GM21717 (cell line): ENCODE data around the gene MTMR1.
A peak's percentile ranks its signal among the peaks of the same experiment; 100 is the strongest.

Experiments
- ATAC-seq: cut with Tn5 transposase; IDR thresholded peaks from one replicate; pipeline ENCODE4 v1.9.1; 2021; ENCODE audit warnings: mild to moderate bottlenecking, moderate library complexity; ENCODE audit not compliant: unreplicated experiment

MTMR1 gene

GRCh38 chrX:150692831-150693724 lies at the start of gene MTMR1:
Gene MTMR1 (plus strand): TSS chrX:150693396. CDS start chrX:150693531, 135 bp downstream.
- ATAC-seq: peak; percentile 41

- ATAC-seq: no peak
Measured at GRCh38 chrX:150643958-150644357, 49.2 kb upstream of the MTMR1 start.

- no peak for ATAC-seq
Measured at GRCh38 chrX:150644422-150644821, 48.8 kb upstream of the MTMR1 start.

GRCh38 chrX:150647331-150647730 lies 45.9 kb upstream of the MTMR1 start:
- ATAC-seq: no peak

DNA sequence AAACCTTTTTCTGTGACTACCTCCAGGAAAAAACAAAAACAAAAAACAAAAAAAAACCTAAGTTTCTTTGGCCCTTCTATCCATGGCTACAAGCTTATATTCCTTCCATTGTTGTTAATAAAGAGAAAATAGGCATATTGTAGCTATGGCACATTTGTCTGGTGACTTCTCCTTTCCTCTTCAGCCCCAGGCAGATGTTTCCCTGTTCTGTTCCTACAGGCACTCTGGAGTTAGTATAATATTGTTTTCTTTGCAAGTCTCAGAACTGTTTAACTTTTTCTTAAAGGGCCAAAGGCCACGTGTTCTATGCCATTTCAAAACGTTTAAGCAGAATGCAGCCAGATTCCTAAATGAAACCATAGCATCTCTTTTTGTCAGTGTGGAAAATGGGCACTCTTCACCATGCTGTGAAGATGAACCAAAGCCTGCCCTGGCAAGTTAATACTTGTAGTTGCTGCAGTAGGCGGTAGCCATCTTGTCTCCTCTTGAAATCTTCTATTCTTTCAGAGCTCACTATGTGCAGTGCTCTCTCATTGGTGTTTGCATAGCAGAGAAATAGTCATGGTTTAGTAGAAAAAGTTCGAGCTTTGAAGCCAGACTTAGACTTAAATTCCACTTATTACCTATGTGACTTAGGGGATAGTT lies 44.8 kb upstream of the MTMR1 start:
- no peak for ATAC-seq

GRCh38 chrX:150649096-150649870 lies 43.9 kb upstream of the MTMR1 start:
- ATAC-seq: no peak

DNA sequence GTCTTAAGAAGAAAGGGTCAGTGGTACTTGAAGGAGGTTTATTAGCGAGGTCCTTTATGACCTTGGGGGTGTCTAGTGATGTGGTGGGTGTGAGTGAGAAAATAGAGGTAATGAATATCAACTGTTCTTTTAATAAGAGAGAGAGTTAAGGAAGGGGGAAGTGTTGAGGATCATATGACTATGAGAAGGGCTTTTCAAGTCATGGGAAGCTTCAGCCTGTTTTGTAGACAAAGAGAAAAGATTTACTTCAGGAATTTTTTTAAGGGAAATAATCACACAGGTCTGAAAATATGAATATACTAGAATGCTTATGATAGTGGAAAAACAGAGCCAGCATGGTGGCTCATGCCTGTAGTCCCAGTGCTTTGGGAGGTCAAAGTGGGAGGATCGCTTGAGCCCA lies 41.3 kb upstream of the MTMR1 start:
- no peak for ATAC-seq

GRCh38 chrX:150655788-150656187 lies 37.4 kb upstream of the MTMR1 start:
- no peak for ATAC-seq

DNA sequence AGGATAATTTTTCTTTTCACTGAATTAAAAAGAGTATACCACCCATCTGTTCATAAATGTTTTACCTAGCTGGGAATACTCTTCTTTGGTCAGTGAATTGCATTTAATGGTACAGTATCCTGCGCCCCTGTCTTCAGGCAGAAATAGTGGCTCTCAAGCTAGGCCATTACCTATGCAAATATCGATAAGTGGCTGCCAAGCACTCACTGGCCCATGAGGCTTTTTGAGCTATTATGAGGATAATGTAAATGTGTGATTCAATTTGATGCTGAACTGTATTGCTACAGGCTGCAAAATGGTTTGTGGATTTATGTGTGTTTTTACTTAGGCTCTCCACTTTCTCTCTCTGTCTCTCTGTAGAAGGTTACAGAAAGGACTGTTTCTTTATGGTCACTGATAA lies 30.1 kb upstream of the MTMR1 start:
- ATAC-seq: no peak

DNA sequence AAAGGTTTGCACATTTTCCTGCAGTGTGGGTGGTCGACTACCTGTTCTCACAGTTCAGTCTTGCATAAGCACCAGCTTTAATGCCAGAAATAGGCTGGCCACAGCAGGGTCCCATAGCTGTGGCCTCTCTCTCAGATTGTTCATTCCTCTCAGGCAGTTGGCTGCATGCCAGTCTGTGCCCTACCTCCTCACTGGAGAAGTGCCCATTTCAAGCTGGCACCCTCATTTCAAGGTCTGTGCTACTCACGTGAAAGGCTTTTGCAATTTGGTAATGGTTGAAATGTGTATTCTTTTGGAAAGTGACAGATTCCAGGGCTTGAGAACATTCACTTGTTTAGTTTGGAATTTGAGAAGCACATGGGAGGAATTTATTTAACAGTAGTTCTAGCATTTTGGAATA lies 28.9 kb upstream of the MTMR1 start:
- ATAC-seq: no peak

- ATAC-seq: no peak
Measured at GRCh38 chrX:150676221-150676620, 17.0 kb upstream of the MTMR1 start.

GRCh38 chrX:150680974-150681373 lies 12.2 kb upstream of the MTMR1 start:
- no peak for ATAC-seq

DNA sequence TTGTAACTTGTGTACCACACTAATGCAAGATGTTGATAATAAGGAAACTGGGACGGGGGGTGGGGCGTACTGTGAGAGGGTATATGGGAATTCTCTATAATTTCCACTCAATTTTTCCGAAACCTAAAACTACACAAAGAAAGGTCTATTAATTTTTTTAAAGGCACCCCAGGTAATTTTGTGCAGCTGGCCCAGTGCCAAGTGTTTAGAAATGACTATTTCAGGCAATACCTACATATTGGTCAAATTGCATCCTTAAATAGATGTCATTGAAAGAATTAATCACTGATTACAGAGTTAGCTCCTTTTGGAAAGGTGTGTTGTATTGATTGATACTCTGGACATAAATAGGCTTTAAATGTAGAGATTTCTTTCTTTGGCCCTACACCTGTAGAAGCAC lies 10.1 kb upstream of the MTMR1 start:
- ATAC-seq: no peak

GRCh38 chrX:150683536-150684146 lies 9.6 kb upstream of the MTMR1 start:
- peak; percentile 47 for ATAC-seq

DNA sequence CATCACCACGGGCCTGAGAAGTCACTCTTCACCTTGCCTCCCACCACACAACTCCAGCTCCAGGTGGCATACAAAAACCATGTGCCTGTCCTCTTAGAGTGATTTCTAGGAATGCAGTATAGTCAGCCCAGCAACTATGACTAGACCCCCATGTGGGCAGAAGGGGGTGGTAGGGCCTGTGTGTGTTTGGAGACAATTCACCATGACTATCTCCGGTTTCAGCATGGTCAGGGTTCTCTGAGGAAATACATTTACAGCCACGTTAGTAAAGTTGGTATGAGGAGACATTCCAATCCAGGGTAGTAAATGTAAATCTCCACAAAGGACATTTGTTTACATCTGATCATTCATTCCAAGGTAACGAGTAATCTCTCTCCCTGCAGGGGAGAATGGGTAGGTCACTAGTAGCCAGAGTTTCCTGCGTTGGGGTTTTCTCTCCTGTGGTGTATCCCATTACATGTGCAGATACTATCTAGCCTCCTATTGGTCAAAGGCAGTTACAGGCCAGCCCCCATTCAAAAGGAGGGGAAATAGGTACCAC lies 4.2 kb upstream of the MTMR1 start:
- no peak for ATAC-seq

- no peak for ATAC-seq
Measured at GRCh38 chrX:150690126-150690525, 3.1 kb upstream of the MTMR1 start.

DNA sequence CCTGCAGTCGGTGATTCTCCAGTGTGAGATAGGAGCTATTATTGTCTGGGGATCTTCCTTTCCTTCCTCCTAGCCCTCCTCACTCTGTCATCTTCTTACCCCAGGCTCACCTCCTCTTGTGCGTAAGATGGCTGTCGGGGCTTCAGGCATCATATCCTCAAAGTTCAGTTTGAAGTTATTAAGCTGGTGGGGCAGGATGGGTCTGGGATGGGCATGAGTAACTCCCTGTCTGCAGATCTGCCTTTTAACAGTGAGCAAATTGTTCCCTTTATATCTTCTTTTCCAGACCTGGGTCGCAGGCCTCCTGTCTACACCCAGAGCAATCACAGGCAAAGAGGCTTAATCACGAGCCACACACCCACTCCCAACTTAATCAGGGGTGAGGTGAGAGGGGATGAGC lies 900 bp upstream of the MTMR1 start:
- ATAC-seq: no peak

DNA sequence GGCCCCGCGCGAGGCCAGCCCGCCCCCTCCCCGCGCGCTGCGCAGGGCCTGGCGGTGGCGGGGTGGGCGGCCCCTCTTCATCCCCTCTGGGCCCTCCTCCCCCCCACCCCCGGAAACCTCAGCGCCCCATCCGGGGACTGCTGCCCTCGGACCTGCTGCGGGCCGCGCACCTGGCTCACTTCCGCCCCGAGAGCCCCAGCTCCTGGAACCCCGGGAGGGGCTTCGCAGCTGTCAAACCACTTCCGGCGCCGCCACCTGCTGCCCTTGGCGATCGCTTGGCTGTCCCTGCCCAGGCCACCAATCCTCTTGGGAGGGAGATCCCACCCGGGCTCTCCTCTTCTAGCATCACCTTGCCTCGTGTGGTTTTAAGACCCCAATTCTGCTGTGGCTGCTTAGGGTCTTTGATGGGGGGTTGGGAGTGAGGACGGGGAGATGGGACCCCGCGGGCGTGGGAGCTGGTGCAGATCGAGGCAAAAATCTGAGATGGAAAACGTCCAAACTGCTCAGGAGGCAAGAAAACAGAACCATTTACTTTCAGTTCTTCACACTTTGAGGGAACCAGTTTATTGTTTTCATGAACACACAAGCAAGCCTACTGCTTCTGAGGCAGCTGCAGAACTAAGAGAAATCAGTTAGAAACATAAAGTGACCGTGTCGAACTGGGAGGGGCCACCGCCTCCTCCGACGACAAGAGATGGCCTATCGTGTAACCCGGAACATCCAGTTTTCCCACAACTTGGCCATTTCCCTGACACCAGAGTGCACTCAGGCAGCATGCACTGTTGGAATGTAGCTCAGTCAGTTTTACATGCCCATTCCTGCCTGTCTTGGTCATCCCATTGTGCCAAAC lies 754 bp downstream of the MTMR1 start:
- peak; percentile 68 for ATAC-seq

DNA sequence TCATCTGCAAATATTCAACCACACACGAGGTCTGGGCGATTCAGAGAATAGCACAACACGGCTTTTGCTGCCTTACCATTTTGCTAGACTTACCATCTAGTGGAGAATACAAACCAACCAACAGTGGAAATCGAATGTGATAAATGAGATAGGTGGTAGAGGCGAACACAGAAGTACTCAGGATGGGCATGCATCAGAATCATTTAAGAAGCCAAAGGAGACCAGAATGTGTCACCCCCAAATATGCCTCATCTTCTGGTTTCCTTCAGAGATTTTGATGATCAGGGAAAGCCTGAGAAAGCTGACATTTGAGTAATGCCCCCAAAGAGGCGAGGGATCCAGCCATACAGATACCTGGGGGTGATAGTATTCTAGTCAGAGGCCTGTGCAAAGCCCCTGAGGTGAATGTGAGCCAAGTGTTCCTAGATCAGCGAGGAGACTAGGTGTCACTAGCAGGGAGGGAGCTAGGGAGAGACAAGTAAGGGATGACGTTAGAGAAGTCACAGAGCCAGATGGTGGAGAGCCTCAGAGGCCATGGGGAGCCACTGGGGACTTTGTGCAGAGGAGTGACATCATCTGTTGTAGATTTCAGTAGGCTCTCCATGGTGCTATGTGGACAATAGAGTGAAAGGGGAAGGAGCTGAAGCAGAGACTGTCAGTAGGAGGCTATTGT lies 1.7 kb downstream of the MTMR1 start:
- no peak for ATAC-seq
